Subcutaneous abdominal adipose tissue (tissue), 5 donors: Measurements from ENCODE around the gene SSTR5.
"Not testable (repeated sequence)": the region's sequence is repeated elsewhere in the genome, so short reads cannot be mapped to it uniquely, and the experiment has no call there.

Experiments used
- H3K27ac ChIP-seq: one replicate; pipeline ENCODE4 v1.7.0; 2013; ENCODE audit warnings: low read depth, mild to moderate bottlenecking, inconsistent platforms, low read length, moderate library complexity
- H3K27me3 ChIP-seq, 5 donors: one replicate each; pipeline ENCODE4 v1.7.0; 2013; ENCODE audit warnings: low read length in 5 of 5, inconsistent platforms in 1 of 5; ENCODE audit not compliant: control insufficient read depth in 5 of 5, insufficient read depth in 4 of 5
- H3K36me3 ChIP-seq, 5 donors: one replicate each; pipeline ENCODE4 v1.7.0; 2013; ENCODE audit warnings: low read length in 5 of 5; ENCODE audit not compliant: control insufficient read depth in 5 of 5, insufficient read depth in 5 of 5
- H3K4me1 ChIP-seq, 5 donors: one replicate each; pipeline ENCODE4 v1.7.0; 2013; ENCODE audit warnings: low read length in 5 of 5, mild to moderate bottlenecking in 3 of 5, moderate library complexity in 1 of 5; ENCODE audit not compliant: control insufficient read depth in 5 of 5, insufficient read depth in 5 of 5
- H3K4me3 ChIP-seq, 5 donors: one replicate each; pipeline ENCODE4 v1.7.0; 2013; ENCODE audit warnings: low read length in 5 of 5, low read depth in 1 of 5
- H3K9ac ChIP-seq, 5 donors: one replicate each; pipeline ENCODE4 v1.7.0; 2013; ENCODE audit warnings: low read length in 5 of 5, mild to moderate bottlenecking in 4 of 5, moderate library complexity in 3 of 5
- H3K9me3 ChIP-seq, 5 donors: one replicate each; pipeline ENCODE4 v1.7.0; 2013; ENCODE audit warnings: low read length in 5 of 5; ENCODE audit not compliant: control insufficient read depth in 5 of 5
- donor health status: healthy.
- donor health status: healthy.
- donor health status: healthy.
- donor health status: healthy.
- donor health status: healthy.

The SSTR5 gene

DNA sequence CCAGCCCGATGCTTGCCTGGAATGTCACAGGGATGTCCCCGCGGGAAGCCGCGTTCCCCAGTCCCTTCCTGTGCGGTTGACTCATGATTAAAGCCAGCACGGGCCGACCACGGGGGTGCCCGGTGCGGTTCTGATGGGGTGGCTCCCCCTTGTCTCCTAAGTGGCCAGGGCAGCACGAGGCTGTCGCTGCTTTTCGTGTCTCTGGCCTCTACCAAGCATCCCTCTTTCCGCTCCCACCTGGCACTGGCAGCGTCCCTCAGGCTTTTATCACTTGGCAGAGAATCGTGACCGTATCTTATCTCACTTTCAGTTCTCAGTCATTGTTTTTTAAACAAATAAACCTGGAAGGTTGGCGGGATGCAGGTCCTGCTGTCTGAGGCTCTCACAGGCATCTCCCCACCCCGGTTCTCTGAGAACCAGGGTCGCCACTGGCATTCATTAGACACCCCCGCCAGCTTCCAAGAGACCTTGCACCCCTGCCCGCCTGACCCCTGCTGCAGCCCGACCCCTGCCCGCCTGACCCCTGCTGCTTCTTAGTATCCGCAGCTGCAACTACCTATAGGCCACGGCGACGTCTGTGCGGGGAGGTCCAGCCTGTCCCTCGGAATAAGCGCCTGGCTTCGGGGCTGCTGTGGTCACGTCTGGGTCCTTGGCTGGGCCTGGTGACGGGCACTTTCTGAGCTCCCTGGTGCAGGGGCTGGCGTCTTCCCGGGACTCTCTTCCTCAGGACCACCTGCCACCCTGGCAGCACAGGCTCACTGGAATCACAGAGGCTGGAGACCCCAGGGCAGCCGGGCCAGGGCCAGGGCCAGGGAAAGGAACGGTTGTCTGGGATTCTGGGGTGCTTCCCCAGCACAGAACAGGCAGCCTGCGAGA lies 16.0 kb downstream of the SSTR5 start:
- Histone ChIP-seq H3K27me3 (peaks cover 28 to 46% (median 44%) of the 10 kb centered on the region in 5 donors), H3K4me3 (no peak overlapping the region), H3K27ac (no peak overlapping the region), H3K9ac (no peak overlapping the region), H3K9me3 (peaks cover 9 to 28% (median 26%) of the 10 kb centered on the region in 5 donors), H3K4me1 (peaks cover 0 to 11% (median 6%) of the 10 kb centered on the region in 5 donors), H3K36me3 (no peaks in the 10 kb centered on the region)

DNA sequence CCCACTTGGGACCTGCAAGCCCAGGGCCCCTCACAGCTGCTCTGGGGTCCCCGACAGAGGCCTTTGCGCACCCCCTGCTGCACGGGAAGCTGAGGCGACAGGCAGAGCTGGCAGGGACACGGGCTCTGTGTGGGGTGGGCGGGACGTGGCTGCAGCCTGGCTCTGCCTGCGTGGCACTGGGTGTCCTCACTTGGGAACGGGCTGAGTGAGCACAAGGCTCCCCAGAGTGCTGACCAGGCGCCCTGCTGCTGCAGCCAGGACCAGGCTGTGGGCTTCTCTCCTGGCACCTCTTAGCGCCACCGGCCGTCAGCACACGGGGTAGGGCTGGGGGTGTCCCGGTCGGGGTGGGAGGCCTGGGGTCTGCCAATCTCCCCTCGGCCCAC lies 16.9 kb downstream of the SSTR5 start:
- Histone ChIP-seq H3K9me3 (peaks cover 9 to 20% (median 17%) of the 10 kb centered on the region in 5 donors), H3K27ac (no peak overlapping the region), H3K9ac (no peak overlapping the region), H3K4me3 (no peak overlapping the region), H3K36me3 (no peaks in the 10 kb centered on the region), H3K4me1 (peaks cover 0 to 11% (median 6%) of the 10 kb centered on the region in 5 donors), H3K27me3 (peaks cover 26 to 49% (median 36%) of the 10 kb centered on the region in 5 donors)

DNA sequence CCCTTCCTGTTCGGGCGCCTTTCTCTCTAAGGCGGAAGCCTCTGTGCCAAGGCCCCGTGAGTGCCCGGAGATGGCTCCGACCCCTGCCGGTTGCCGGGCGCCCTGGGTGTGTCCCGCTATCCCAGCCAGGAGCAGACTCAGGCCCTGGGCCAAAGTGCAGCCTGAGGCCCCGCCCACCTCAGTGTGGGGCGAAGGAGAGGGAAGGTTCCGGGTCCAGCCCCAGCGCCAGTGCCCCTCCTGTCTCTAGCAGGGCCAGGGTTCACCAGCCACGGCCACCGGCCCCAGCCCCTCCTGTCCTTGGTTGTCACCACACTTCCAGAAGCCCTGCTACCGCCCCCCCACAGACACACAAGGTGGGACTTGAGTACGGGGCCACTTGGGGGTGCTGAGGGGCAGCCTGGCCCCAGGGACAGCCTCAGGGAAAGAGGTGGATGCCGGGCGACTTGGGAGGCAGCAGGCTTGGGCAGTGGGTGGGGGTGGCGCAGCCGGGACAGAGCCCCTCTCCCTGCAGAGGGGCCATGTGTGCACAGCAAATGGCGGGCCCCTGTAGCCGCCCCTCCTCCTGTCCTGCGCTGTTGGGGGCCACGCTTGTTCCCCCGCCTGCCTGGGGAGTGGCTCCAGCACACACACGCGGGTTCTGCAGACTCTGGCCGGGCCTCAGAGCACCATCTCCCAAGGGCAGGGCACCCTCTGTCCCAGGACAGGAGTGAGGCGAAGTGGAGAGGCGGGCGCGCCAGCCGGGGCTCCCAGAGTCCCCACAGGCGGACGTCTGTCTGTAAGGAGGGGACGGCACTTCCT lies 17.5 kb downstream of the SSTR5 start:
- Histone ChIP-seq H3K4me3 (no peak overlapping the region), H3K27ac (no peak overlapping the region)

DNA sequence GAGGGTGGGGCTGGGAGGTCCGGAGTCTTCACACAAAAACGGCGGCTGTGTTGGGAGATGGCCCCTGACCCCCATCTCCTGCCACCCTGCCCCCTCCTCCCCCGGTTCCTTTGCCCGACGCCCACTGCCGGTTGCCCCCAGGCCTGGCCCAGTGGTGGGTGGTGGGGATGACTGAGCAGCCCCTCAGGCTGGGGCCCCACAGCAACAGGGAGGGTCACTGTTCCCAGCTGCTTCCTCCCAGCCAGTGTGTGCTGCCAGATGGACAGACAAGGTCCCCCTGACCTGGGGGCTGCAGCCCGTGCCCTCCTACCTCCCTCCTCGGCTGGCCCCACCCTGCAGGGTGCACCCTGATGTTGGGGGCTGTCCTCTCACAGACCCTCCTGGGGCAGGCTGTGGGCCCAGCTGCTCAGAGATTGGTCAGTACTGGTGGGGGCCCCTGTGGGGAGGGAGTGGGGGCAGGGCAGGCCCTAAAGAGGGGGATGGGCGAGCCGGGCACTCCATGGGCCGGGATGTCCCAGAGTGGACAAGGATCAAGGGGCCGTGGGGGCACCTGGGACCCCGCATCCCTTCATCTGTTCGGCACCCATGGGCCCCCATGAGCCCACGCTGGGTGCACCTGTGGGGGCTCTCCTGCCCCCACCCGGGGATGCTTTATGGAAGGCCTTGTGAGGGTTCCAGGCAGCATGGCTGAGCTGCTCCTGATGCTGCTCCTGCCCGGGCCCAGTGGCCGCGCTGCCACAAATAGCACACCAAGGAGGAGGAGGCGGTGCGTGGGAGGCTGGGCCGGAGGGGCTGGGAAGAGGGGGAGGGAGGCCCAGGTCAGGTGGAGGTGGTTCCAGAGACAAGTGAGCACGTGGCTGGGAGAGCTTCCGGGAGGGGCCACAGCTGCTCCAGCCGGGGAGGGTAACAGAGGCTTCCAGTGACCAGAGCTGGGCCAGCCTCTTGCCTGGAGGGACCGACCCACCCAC lies 18.4 kb downstream of the SSTR5 start:
- peaks cover under 1 to 5% (median 2%) of the 10 kb centered on the region in 5 donors for H3K9me3 ChIP-seq
- no peak overlapping the region for H3K9ac ChIP-seq
- no peak overlapping the region for H3K27ac ChIP-seq
- H3K27me3 ChIP-seq = peaks cover 26 to 47% (median 41%) of the 10 kb centered on the region in 5 donors
- peaks cover 0 to 11% (median 6%) of the 10 kb centered on the region in 5 donors for H3K4me1 ChIP-seq
- no peaks in the 10 kb centered on the region for H3K36me3 ChIP-seq
- no peak overlapping the region for H3K4me3 ChIP-seq

More for the DNA sequence above, 17.5 kb downstream of the SSTR5 start:
- no peak overlapping the region for H3K9ac ChIP-seq
- peaks cover 4 to 14% (median 11%) of the 10 kb centered on the region in 5 donors for H3K9me3 ChIP-seq
- no peaks in the 10 kb centered on the region for H3K36me3 ChIP-seq
- H3K4me1 ChIP-seq = peaks cover 0 to 11% (median 6%) of the 10 kb centered on the region in 5 donors
- H3K27me3 ChIP-seq = peaks cover 26 to 49% (median 35%) of the 10 kb centered on the region in 5 donors

DNA sequence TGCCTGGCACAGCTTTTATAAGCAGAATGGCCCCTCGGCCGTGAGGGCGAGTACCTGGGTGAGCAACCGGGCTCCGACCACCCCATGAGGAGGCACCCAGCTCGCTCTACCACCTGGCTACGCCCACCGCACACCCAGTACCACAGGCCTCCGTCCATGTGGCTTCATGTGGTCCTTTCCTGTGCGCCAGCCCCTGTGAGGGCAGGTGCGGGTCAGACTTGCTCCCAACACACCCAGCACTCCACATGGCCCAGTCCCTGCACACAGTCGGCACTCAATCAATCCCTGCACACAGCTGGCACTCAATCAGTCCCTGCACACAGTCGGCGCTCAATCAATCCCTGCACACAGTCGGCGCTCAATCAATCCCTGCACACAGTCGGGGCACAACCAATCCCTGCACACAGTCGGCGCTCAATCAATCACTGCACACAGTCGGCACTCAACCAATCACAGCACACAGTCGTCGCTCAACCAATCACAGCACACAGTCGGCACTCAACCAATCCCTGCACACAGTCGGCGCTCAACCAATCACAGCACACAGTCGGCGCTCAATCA lies 19.5 kb downstream of the SSTR5 start:
- Histone ChIP-seq H3K4me1 (peaks cover 0 to 11% (median 6%) of the 10 kb centered on the region in 5 donors), H3K27ac (no peak overlapping the region), H3K27me3 (peaks cover 30 to 49% (median 41%) of the 10 kb centered on the region in 5 donors)

DNA sequence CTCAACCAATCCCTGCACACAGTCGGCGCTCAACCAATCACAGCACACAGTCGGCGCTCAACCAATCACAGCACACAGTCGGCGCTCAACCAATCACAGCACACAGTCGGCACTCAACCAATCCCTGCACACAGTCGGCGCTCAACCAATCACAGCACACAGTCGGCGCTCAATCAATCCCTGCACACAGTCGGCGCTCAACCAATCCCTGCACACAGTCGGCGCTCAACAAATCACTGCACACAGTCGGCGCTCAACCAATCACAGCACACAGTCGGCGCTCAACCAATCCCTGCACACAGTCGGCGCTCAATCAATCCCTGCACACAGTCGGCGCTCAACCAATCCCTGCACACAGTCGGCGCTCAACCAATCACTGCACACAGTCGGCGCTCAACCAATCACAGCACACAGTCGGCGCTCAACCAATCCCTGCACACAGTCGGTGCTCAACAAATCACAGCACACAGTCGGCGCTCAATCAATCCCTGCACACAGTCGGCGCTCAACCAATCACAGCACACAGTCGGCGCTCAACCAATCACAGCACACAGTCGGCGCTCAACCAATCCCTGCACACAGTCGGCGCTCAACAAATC lies 20.2 kb downstream of the SSTR5 start:
- H3K27ac ChIP-seq, H3K36me3 ChIP-seq, H3K9ac ChIP-seq, H3K4me3 ChIP-seq, H3K9me3 ChIP-seq: not testable (repeated sequence)
- H3K4me1 ChIP-seq = peaks cover 0 to 11% (median 6%) of the 10 kb centered on the region in 5 donors
- H3K27me3 ChIP-seq = peaks cover 36 to 52% (median 40%) of the 10 kb centered on the region in 5 donors

More for the DNA sequence above, 19.5 kb downstream of the SSTR5 start:
- H3K9ac ChIP-seq = no peak overlapping the region
- H3K36me3 ChIP-seq = no peaks in the 10 kb centered on the region
- no peak overlapping the region for H3K4me3 ChIP-seq
- peaks cover 0 to 3% (median 0%) of the 10 kb centered on the region in 5 donors for H3K9me3 ChIP-seq

DNA sequence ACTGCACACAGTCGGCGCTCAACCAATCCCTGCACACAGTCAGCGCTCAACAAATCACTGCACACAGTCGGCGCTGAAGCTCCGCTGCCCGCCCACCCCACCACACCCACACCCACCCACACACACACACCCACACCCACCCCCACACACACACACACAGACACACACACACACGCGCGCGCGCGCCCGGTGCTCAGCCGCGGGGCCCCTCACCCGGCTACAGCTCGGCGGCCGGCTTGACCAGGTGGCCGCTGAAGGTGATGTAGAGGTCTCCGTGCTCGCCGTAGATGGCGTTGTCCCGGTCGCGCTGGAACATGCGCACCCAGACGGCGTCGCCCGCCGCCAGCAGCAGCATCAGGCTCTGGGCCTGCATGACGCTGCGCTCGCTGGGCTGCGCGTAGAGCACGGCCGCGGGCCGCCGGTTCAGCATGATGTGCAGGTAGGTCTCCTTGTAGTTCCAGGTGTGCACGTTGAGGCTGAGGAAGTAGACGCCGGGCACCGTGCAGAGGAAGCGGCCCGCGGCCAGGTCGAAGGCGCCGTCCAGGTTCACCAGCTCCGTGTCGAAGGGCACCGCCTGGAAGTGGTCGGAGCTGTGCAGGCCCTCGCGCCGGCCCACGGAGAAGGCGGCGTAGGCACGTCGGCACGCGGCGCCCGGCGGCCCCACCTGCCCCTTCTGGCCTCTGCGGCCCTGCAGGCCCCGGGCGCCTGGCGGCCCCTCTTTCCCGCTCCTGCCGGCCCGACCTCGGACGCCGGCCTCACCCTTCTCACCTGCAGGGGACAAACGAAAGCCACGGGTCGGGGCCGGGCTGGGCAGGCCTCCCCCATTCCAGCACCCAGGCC lies 21.0 kb downstream of the SSTR5 start:
- H3K27ac ChIP-seq = no peak overlapping the region
- H3K4me3 ChIP-seq = no peak overlapping the region
- peaks cover 0 to 3% (median 0%) of the 10 kb centered on the region in 5 donors for H3K9me3 ChIP-seq
- H3K4me1 ChIP-seq = peaks cover 0 to 11% (median 6%) of the 10 kb centered on the region in 5 donors
- H3K9ac ChIP-seq = no peak overlapping the region
- no peaks in the 10 kb centered on the region for H3K36me3 ChIP-seq
- peaks cover 32 to 53% (median 37%) of the 10 kb centered on the region in 5 donors for H3K27me3 ChIP-seq

DNA sequence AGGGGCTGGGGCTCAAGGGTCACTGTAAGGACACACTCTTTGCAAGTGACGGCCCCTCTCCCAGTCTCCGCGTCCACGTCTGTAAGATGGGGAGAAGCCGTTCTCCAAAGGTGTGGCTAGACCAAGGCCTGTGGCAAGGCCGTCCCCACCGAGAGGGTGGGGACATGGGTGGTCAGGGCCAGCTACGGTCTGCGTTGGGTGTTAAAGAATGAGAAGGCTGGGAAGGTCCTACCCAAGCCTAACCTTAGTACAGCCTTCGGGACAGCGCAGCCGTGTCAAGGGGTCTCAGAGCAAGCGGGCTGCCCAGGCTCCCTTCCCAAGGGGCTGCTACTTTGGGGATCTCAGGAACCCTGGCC lies 21.6 kb downstream of the SSTR5 start:
- H3K36me3 ChIP-seq = no peaks in the 10 kb centered on the region
- H3K9ac ChIP-seq = no peak overlapping the region
- H3K9me3 ChIP-seq = peaks cover 0 to 3% (median 0%) of the 10 kb centered on the region in 5 donors
- H3K4me1 ChIP-seq = peaks cover 0 to 11% (median 6%) of the 10 kb centered on the region in 5 donors
- H3K27ac ChIP-seq = no peak overlapping the region
- H3K27me3 ChIP-seq = peaks cover 30 to 50% (median 36%) of the 10 kb centered on the region in 5 donors
- no peak overlapping the region for H3K4me3 ChIP-seq
